Liver (tissue), 9 donors: ENCODE data around the gene EXOC6B. TPM values are rescaled to one million over a fixed set of nuclear protein-coding genes. Genes with fewer than 3 reads are reported as not detected.

Experiments used
- DNase-seq: peaks from one replicate; pipeline ENCODE4 v3.0.0-alpha.2; 2017; ENCODE audit warnings: low spot score
- H3K27ac ChIP-seq, 2 donors: one replicate each; pipeline ENCODE4 v1.7.0; 2013; ENCODE audit warnings: inconsistent platforms in 2 of 2, low read length in 2 of 2, control low read depth in 1 of 2, low read depth in 1 of 2, mild to moderate bottlenecking in 1 of 2
- H3K27me3 ChIP-seq, 4 donors: one replicate each; pipeline versions ENCODE4 v1.6.1 to v1.7.0; 2013; ENCODE audit warnings: low read length in 3 of 4, inconsistent platforms in 1 of 4, mild to moderate bottlenecking in 1 of 4, moderate library complexity in 1 of 4; ENCODE audit not compliant: control insufficient read depth in 4 of 4, insufficient read depth in 4 of 4
- H3K36me3 ChIP-seq, 4 donors: one replicate each; pipeline versions ENCODE4 v1.6.1 to v1.7.0; 2013; ENCODE audit warnings: low read length in 3 of 4, mild to moderate bottlenecking in 3 of 4, low read depth in 1 of 4, moderate library complexity in 1 of 4; ENCODE audit not compliant: control insufficient read depth in 4 of 4, insufficient read depth in 3 of 4
- H3K4me1 ChIP-seq, 4 donors: one replicate each; pipeline versions ENCODE4 v1.6.1 to v1.7.0; 2013; ENCODE audit warnings: low read length in 3 of 4, mild to moderate bottlenecking in 3 of 4, moderate library complexity in 1 of 4; ENCODE audit not compliant: control insufficient read depth in 4 of 4, insufficient read depth in 4 of 4
- H3K4me3 ChIP-seq, 3 donors: one replicate each; pipeline versions ENCODE4 v1.6.1 to v1.7.0; 2013; ENCODE audit warnings: low read length in 3 of 3, control low read depth in 1 of 3, low read depth in 1 of 3, mild to moderate bottlenecking in 1 of 3
- H3K9ac ChIP-seq, 2 donors: one replicate each; pipeline ENCODE4 v1.7.0; 2013; ENCODE audit warnings: low read length in 2 of 2, mild to moderate bottlenecking in 2 of 2, moderate library complexity in 2 of 2, control low read depth in 1 of 2, low read depth in 1 of 2
- H3K9me3 ChIP-seq, 4 donors: one replicate each; pipeline versions ENCODE4 v1.6.1 to v1.7.0; 2013; ENCODE audit warnings: low read length in 3 of 4; ENCODE audit not compliant: control insufficient read depth in 4 of 4
- ATF3 ChIP-seq: IDR thresholded peaks from 2 replicates; pipeline ENCODE4 v1.6.1; 2016; ENCODE audit warnings: antibody characterized with exemption
- EGR1 ChIP-seq, 2 donors: IDR thresholded peaks; 2 replicates each; pipeline ENCODE4 v1.6.1; 2016 to 2018; ENCODE audit warnings: antibody characterized with exemption in 2 of 2, low read depth in 2 of 2
- FOXA2 ChIP-seq: IDR thresholded peaks from 2 replicates; pipeline ENCODE4 v1.6.1; 2016; ENCODE audit warnings: antibody characterized with exemption
- GABPA ChIP-seq, 2 donors: IDR thresholded peaks in 1 of 2; conservative IDR thresholded peaks in 1 of 2; 2 replicates each; pipeline ENCODE4 v1.6.1; 2016; ENCODE audit warnings: antibody characterized with exemption in 2 of 2, mild to moderate bottlenecking in 1 of 2, moderate library complexity in 1 of 2
- HNF4A ChIP-seq, 2 donors: conservative IDR thresholded peaks; 2 replicates each; pipeline ENCODE4 v1.6.1; 2016; ENCODE audit warnings: antibody characterized with exemption in 2 of 2, mild to moderate bottlenecking in 2 of 2
- NR2F2 ChIP-seq: IDR thresholded peaks from 2 replicates; pipeline ENCODE4 v1.6.1; 2016; ENCODE audit warnings: antibody characterized with exemption
- RAD21 ChIP-seq, 2 donors: IDR thresholded peaks; 2 replicates each; pipeline ENCODE4 v1.6.1; 2016; ENCODE audit warnings: antibody characterized with exemption in 2 of 2, mild to moderate bottlenecking in 2 of 2
- REST ChIP-seq: IDR thresholded peaks from 2 replicates; pipeline ENCODE4 v1.6.1; 2016; ENCODE audit warnings: antibody characterized with exemption, mild to moderate bottlenecking
- RXRA ChIP-seq, 2 donors: IDR thresholded peaks; 2 replicates each; pipeline ENCODE4 v1.6.1; 2017 to 2018; ENCODE audit warnings: antibody characterized with exemption in 2 of 2, mild to moderate bottlenecking in 1 of 2
- TAF1 ChIP-seq: conservative IDR thresholded peaks from 2 replicates; pipeline ENCODE4 v1.6.1; 2016; ENCODE audit warnings: antibody characterized with exemption, mild to moderate bottlenecking
- WGBS: extraction: QIAGEN DNeasy Blood & Tissue Kit; methylation state at CpG from one replicate; pipeline ENCODE4 v1.1.7; 2013; 5-methylcytosine and 5-hydroxymethylcytosine counted together
- polyA plus RNA-seq, 2 donors: library from polyadenylated mRNA; stranded (reverse) in 1 of 2; unstranded in 1 of 2; fragments of 200-250 nt in 1 of 2; fragments of >200 nt in 1 of 2; fragmentation: Nextera tagmentation in 1 of 2; extraction: Ambion mirVana in 1 of 2; gene quantifications; one replicate each; pipeline versions ENCODE4 v1.2.1 to v1.2.3, GENCODE V29; 2013 to 2015
- total RNA-seq, 2 donors: library from RNA; depleted of rRNA; stranded (reverse); fragments of >200 nt; gene quantifications; one replicate each; pipeline ENCODE4 v1.2.3, GENCODE V29; 2014
- TF ChIP-seq, protein P1 (sequence below): fragments of 150-350 bp; IDR thresholded peaks from 2 replicates; pipeline ENCODE4 v1.5.1; 2017; ENCODE audit warnings: improper control_type of control experiment, low read depth, low read length; ENCODE audit not compliant: missing input control
- TF ChIP-seq, protein P2 (sequence below): IDR thresholded peaks from 2 replicates; pipeline ENCODE4 v1.6.1; 2016; ENCODE audit warnings: antibody characterized with exemption
- donor health status: healthy.
- donor health status: healthy.
- donor health status: healthy.
- donor health status: healthy.
- donor health status: healthy.

Gene EXOC6B
- total and polyA plus RNA-seq, 4 donors: 1.7 to 9.5 (median 5.5) TPM

- H3K27me3 ChIP-seq: no peaks in the 10 kb centered on the region
- DNase-seq: peak; percentile 82
- no peak overlapping the region for H3K4me3 ChIP-seq
- H3K27ac ChIP-seq: no peak overlapping the region
- no peak overlapping the region for H3K9ac ChIP-seq
- TF ChIP-seq, protein P1, sequence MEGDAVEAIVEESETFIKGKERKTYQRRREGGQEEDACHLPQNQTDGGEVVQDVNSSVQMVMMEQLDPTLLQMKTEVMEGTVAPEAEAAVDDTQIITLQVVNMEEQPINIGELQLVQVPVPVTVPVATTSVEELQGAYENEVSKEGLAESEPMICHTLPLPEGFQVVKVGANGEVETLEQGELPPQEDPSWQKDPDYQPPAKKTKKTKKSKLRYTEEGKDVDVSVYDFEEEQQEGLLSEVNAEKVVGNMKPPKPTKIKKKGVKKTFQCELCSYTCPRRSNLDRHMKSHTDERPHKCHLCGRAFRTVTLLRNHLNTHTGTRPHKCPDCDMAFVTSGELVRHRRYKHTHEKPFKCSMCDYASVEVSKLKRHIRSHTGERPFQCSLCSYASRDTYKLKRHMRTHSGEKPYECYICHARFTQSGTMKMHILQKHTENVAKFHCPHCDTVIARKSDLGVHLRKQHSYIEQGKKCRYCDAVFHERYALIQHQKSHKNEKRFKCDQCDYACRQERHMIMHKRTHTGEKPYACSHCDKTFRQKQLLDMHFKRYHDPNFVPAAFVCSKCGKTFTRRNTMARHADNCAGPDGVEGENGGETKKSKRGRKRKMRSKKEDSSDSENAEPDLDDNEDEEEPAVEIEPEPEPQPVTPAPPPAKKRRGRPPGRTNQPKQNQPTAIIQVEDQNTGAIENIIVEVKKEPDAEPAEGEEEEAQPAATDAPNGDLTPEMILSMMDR: peak; percentile 69
- TF ChIP-seq RAD21 (IDR thresholded peaks at IDR 0.05) (peak; percentile 67 to 79), NR2F2 (no peak), HNF4A (conservative IDR thresholded peaks at IDR 0.05) (no peak)
- peaks cover 0 to 13% (median 7%) of the 10 kb centered on the region in 4 donors for H3K4me1 ChIP-seq
- no peaks in the 10 kb centered on the region for H3K36me3 ChIP-seq
- 26% methylated on average over 10 of the region's 10 CpGs for WGBS
- H3K9me3 ChIP-seq: no peaks in the 10 kb centered on the region
Measured at GRCh38 chr2:72137498-72138010, 688.3 kb downstream of the EXOC6B start.

DNA sequence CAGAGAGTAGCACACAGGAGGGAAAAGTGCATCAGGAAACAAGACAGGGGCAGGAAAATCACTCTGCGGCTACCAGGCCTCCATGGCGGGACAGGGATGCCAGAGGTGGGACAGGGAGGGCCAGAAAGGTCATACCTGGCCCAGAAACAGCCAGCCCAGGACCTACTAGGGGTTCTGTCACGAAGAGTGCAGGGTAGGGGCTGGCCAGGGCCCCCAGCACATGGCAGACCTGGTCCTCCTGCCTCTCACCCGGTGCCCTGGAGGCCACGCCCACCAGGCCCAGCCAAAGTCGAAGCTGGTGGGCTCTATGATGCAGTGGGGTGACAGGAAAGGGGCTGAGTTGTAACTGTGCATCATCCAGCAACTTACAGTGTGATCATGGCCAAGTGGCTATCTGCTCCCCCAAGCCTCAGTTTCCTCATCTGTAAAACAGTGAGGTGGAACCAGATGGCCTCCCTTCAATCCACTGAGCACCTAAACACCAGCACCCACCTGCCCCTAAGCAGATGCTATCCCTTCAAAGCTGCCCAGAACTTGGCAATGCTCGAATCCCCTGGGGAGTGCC is 688.8 kb downstream of the EXOC6B start:
- DNase-seq: no peak
- no peak overlapping the region for H3K4me3 ChIP-seq
- H3K9me3 ChIP-seq: no peaks in the 10 kb centered on the region
- no peak overlapping the region for H3K9ac ChIP-seq
- H3K4me1 ChIP-seq: peaks cover 0 to 13% (median 7%) of the 10 kb centered on the region in 4 donors
- no peaks in the 10 kb centered on the region for H3K27me3 ChIP-seq
- TF ChIP-seq RAD21 (IDR thresholded peaks at IDR 0.05): no peak
- TF ChIP-seq, protein P1: no peak
- TF ChIP-seq RXRA (IDR thresholded peaks at IDR 0.05): no peak
- no peaks in the 10 kb centered on the region for H3K36me3 ChIP-seq
- H3K27ac ChIP-seq: no peak overlapping the region
- 55% methylated on average over 7 of the region's 7 CpGs for WGBS

- H3K4me1 ChIP-seq: peaks cover 0 to 13% (median 7%) of the 10 kb centered on the region in 4 donors
- H3K9ac ChIP-seq: no peak overlapping the region
- no peaks in the 10 kb centered on the region for H3K27me3 ChIP-seq
- H3K36me3 ChIP-seq: no peaks in the 10 kb centered on the region
- H3K4me3 ChIP-seq: no peak overlapping the region
- TF ChIP-seq REST (no peak), GABPA (IDR thresholded peaks at IDR 0.05 in 1 of 2, conservative IDR thresholded peaks at IDR 0.05 in 1 of 2) (no peak), TAF1 (no peak), EGR1 (IDR thresholded peaks at IDR 0.05; ENCODE audit: low read depth in 2 of 2) (no peak), RAD21 (IDR thresholded peaks at IDR 0.05) (no peak), HNF4A (conservative IDR thresholded peaks at IDR 0.05) (no peak), RXRA (IDR thresholded peaks at IDR 0.05) (no peak), NR2F2 (no peak), FOXA2 (no peak), ATF3 (no peak)
- TF ChIP-seq, protein P2, sequence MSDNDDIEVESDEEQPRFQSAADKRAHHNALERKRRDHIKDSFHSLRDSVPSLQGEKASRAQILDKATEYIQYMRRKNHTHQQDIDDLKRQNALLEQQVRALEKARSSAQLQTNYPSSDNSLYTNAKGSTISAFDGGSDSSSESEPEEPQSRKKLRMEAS: no peak
- TF ChIP-seq, protein P1: no peak
- H3K9me3 ChIP-seq: no peaks in the 10 kb centered on the region
- no peak for DNase-seq
- WGBS: 86% methylated on average over 10 of the region's 10 CpGs
- no peak overlapping the region for H3K27ac ChIP-seq
Measured at GRCh38 chr2:72136331-72136730, 689.5 kb downstream of the EXOC6B start.
